HL-60/S4 (cell line): ENCODE results near the gene FTO.

ENCODE experiments used
- in situ Hi-C: fragments of 300-500 bp; cut with MboI; formaldehyde crosslinking; loops from 2 replicates; pipeline ENCODE4 v1.14.3; 2022; ENCODE audit warnings: low sequenced_read_pairs

FTO gene

DNA sequence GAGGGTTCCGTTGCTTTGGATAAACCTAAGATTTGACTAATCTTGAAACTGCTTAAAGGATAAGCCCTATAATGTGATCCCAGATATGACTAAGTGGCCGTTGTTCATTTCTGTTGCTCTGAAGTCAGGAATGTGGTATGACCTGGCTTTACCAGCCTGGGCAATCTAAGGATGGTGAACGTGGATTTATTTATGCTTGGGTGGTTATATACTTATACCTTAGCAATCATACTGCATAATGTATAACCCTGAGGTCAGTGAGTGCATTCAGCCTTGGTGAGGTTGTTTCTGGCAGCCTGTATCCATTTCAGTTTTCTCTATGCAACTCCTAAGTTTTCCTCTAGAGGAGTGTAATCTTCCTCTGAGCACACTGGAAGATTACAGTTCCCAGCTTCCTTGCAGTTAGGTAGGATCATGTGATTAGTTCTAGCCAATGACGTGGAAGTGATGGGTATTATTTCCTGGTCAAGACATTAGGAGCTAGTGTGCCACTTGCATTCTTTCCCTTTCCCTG is 41.9 kb downstream of the FTO start:
- in situ Hi-C loops: no loop called here

DNA sequence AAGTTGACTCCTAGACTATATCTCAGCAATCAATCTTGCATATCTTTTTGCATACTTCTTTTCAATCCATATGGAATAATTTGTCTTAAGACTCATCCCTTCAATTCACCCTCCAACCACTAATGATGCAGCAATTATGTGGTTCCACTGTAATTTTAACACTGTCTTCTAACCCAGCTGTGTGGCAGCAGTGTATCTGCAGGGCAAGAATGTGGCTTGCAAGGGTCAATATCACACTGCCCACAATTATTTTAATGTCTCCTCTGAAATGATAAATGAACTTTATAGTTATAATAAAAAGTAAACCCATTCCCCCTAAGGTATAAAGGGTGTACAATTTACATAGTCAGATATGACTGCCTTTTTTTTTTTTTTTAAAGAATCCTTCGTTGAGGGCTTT is 48.6 kb downstream of the FTO start:
- in situ Hi-C loops: no loop called here

- in situ Hi-C loops: no loop called here
Measured at GRCh38 chr16:53753431-53753830, 49.5 kb downstream of the FTO start.

DNA sequence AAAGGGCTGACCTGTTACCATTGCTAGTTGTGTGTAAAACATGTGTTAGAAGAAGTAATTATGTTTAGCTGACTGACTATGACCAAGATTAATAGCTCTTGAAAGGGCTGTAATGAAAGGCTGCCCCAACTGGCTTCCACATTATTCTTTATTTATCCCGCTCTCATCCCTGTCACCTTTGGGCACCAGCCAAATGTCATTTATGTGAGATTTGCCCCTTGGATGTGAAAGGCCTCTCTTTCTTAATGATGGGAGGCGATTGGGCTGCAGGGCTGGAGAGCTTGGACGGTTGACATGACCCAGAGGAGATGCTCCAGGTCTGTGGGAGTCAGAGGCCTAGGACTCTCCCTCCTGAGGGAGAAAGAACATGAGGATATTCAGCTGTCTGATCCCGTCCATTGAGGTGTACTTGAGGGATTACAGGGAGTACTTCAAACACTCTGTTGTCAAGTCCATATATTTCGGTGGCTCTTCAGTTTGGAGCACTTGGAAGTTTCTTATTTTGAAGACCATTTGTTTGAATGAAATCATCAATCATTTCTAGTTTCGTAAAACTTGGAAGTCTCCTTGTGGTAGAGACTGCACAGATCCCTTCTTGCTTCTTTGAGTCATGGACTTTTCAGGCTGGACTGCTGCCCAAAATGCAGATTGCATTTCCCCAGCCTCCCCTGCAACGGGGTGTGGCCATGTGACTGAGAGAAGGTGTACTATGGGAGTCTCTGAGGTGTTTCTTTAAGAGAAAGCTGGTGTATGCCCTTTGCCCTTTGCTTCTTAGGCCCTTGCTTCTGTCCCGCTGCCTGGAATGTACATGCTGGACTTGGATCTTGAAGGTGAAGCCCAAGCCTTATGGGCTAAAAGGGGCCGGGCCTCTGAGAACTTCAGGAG is 51.3 kb downstream of the FTO start:
- in situ Hi-C loops: no loop called here

GRCh38 chr16:53756275-53756996 is 52.5 kb downstream of the FTO start:
- in situ Hi-C loops: no loop called here

DNA sequence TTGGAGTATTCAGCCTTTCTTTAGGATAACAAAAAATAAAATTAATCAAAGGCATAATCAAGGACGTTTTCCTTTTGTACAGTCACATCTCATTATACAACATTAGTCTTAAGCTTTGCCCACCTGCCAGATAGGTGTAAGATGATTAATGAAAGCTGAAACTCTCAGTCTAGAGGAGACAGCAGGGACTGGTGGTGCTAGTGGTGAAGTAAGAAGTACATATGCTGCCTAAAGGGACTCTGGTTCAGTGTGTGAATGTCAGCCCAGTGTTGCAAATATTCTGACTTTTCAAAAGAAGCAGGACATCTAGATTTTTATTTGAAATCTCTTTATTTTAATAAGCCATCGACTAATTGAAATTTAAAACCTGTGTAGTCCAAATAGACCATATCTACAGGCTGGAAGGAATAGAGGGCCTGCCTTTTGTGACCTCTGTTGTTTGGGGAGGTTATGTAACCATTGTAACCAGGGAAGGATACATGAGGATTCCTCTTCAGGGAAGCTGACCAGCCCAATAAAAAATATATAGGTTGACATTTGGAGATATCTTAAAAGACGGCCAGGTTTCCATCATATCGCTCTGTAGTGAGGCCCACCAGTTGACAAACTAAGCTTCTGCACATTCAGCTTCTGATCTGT is 54.1 kb downstream of the FTO start:
- in situ Hi-C loops: no loop called here

- in situ Hi-C loops: no loop called here
Measured at GRCh38 chr16:53761962-53762703, 58.2 kb downstream of the FTO start.

GRCh38 chr16:53766304-53767016 is 62.5 kb downstream of the FTO start:
- in situ Hi-C loops: no loop called here

GRCh38 chr16:53768167-53768566 is 64.2 kb downstream of the FTO start:
- in situ Hi-C loops: no loop called here

- in situ Hi-C loops: no loop called here
Measured at GRCh38 chr16:53768593-53768992, 64.6 kb downstream of the FTO start.

GRCh38 chr16:53769185-53769584 is 65.2 kb downstream of the FTO start:
- in situ Hi-C loops: no loop called here

- in situ Hi-C loops: no loop called here
Measured at GRCh38 chr16:53769787-53770186, 65.8 kb downstream of the FTO start.

DNA sequence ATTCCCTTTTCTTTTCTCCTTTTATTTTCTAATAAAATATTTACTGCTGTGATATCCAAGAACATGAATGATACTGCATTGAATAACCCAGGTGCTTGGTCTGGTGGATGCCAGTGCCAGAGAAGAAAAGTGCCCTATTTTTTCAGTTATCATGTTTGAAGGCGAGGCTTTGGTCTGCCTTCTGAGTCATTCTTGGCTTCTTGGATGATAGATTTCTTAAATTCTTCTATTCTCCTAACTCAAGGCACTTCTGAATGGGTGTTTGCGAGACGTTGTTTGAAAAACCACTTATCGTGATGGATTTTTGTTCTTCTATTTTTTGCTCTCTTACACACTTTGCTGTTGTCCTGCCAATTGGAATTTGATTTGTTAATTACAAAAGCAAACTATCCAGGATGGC is 66.7 kb downstream of the FTO start:
- in situ Hi-C loops: no loop called here

- in situ Hi-C loops: no loop called here
Measured at GRCh38 chr16:53771655-53772497, 67.9 kb downstream of the FTO start.

DNA sequence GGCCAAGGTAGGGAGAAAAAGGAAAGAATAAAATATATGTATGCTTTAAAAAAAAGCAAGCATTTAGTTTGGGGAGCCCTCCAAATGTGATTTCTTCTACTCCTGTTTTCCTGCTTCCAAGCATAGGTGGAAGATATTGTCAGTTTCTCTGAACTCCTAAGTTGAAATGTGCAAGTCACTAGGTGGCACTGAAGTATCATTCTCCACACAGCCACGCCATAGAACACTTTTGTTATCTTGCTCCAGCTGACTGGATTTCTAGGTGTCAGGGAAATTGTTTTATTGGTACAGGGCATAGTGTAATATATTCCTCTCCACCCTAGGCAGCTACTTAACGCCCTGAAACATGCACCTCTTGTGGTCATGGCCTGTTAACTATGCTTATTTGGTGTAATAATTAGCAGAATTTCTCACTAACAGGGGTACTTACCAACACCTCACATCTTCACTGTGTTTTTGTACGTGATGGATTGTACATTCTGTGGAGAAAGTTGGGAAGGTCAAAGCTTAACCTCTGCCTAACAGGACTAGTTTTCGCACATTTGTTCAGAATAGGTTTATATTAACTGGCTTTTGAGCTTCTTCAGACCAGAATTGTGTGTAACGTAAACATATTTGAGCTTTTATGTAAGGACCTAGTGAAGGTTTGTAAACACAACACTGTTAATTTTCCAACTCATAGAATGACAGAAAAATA is 69.3 kb downstream of the FTO start:
- in situ Hi-C loops: no loop called here

DNA sequence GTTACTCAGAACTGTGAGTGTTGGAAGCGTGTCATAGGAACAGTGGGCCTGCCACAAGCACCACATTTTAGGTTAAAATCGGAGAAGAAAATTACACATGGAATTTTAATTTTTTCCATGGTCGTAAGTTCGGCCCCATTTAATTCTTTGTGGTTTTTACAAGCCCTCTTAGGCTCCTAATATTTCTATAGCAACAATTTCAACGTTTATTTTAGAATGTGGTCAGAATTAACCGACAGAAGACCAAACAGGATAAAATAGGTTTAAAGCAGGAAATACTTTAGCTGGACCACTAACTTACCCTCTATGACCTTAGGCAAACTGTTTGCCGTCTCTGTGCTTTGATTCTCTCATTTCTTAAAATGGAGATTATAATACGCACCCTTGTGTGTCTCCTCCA is 69.9 kb downstream of the FTO start:
- in situ Hi-C loops: no loop called here

- in situ Hi-C loops: loop anchor here (25.0 kb wide), 1 partner anchor 1187 kb away; no protein-coding TSS in a partner anchor
Measured at GRCh38 chr16:53775106-53775820, 71.3 kb downstream of the FTO start.
